NCI-H1105 treated with DMSO at 0.1 percent for 48 hours (cell line): ENCODE measurements around the gene CFAP77.
"Not testable (repeated sequence)": the region's sequence is repeated elsewhere in the genome, so short reads cannot be mapped to it uniquely, and the experiment has no call there.

Source experiments
- DNase-seq: peaks from one replicate; lab custom pipeline; 2025; lab: John Stamatoyannopoulos, UW

CFAP77 gene

GRCh38 chr9:132547976-132548730 lies 138.1 kb downstream of the CFAP77 start:
- DNase-seq: no peak

DNA sequence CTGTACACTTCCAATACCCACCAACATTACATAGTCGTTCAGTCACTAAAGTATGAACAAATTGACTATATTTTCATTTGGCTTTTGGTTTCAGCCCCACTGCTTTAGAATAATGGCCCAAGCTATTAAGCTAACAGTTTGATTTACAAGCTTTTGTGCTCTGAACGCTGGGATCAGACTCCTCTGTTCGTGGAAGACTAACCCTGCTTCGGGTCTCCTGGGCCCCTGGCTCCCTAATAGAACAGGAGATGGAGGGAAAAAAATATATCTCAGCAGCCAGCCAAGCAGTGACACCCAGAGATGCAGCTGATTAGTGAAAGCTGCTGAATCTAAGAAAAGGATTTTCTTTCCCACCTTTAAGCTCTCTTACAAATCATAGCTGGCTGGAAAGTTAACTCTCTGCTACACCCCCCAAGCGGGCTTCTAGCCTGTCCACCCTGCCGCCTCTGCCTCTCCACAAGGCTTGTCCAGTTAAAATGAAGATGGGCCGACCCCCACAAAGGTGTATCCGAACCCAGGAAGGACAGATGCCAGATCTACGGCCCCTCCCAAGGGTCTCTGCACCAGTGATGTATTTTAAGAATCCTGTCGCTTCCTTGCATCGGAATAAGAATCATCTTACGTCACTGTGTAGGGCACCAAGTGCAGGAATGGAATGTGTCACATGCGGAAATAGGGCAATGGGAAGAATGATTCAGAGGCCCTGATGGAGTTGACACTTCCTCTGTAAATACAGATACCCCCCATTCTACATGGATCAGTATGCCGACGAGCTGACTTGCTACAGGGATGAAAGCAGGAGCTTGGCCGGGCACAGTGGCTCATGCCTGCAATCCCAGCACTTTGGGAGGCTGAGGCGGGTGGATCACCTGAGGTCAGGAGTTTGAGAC lies 139.0 kb downstream of the CFAP77 start:
- DNase-seq: no peak

DNA sequence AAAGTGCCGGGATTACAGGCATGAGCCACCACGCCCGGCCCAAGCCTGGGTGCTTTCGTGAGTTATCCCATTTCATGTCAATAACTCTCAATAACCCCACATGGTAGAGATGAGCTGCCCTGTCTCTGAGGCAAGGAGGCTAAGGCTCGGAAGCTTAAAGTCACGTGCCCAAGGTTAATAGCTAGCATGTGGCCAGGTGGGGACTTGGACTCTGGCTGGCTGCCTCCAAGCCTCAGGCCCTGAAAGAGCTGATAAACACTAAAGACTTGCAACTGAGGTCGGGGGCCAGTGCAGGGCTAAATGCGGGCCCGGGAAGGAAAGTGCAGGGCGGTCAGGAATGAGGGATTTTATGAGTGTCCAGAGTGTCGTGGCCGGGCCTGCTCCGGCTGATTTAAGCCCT lies 141.5 kb downstream of the CFAP77 start:
- DNase-seq: no peak

DNA sequence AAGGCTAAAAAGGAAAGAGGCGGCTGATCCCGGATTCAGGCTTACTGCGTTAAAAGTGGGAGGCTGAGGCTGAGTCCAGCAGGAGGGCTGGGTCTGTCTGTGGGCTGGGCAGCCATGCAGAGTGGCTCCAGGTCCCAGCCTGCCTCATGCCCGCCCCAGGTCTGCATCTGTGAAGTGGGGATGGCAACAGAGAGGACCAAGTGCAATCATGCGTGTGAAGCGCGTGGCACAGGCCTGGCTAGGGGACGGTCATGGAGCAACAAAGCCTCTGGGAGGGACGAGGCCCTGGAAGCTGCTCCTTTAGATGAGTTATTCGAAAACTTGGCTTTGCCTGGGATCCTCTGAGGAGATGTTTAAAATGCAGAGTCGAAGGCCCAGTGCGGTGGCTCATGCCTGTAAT lies 142.0 kb downstream of the CFAP77 start:
- DNase-seq: no peak

DNA sequence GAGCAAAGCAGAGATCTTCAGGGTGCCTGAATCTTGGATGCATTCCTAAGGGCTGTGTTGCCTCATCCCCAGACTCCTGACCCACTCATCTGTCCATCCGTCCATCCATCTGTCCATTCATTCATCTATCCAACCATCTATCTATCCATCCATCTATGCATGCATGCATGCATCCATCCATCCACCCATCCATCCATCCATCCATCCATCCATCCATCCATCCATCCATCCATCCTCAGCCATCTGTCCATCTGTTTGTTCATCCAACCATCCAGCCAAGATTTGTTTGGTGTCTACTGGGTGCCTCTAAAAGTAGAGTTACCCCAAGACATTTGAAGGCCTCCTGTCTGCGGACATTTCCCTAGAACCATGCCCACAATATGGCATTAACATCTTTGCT lies 144.7 kb downstream of the CFAP77 start:
- no peak for DNase-seq

GRCh38 chr9:132555528-132555927 lies 145.5 kb downstream of the CFAP77 start:
- DNase-seq: no peak

DNA sequence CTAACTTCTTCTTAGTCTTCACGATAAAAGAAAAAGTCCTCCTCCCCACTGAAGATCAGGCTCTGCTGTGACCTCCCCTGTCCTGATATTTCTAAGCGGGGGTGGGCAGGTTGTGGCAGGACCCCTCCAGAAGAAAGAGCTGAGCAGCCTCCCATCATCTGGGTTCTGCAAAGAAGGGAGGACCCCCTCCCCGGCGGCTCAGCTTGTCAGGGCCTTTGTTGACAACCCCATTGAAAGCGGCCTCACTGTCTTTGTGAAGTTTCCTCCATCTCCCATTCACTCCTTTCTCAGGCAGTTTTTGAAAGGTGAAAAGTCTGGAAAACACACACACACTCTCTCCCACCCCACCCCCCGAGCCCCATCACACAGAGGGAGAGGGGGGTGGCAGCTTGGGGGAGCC lies 146.2 kb downstream of the CFAP77 start:
- no peak for DNase-seq

DNA sequence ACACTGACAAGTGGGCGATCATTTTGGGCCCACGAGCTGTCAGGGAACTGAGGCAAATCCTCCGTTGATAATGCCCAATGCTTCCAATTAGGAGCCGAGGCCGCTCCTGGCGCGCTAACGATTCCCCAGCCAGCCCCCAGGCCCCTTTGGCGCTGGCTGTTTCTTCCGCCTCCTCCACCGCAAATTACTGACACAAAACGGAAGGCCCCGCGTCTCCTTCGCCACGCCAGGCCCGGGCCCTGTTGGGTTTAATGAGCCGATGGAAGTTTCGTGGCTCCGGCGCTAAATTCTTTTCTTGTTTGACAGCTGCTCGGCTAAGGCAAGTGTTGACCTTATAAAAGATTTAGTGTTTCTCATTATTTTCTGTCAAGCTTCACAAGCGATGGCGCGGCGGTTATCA lies 146.7 kb downstream of the CFAP77 start:
- no peak for DNase-seq

DNA sequence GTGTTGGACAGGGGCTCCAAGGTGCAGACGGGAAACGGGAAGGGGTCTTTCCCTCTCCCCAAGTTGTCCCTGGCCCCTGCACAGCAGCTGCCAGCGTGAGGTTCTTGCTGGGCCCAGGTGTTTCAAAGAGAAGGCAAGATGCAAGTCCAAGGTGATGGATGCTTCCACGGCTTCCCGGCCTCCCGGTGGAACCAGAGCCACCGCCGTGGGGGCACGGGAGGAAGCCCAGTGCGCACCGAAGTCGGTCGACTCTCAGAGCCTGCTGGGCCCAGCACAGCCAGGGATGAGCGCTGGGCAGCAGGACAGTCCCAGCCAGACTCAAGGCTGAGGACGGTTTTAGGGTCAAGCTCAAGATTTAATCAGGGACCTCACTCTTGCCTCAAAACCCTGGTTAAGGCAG lies 147.1 kb downstream of the CFAP77 start:
- DNase-seq: no peak

GRCh38 chr9:132559711-132560110 lies 149.7 kb downstream of the CFAP77 start:
- no peak for DNase-seq

DNA sequence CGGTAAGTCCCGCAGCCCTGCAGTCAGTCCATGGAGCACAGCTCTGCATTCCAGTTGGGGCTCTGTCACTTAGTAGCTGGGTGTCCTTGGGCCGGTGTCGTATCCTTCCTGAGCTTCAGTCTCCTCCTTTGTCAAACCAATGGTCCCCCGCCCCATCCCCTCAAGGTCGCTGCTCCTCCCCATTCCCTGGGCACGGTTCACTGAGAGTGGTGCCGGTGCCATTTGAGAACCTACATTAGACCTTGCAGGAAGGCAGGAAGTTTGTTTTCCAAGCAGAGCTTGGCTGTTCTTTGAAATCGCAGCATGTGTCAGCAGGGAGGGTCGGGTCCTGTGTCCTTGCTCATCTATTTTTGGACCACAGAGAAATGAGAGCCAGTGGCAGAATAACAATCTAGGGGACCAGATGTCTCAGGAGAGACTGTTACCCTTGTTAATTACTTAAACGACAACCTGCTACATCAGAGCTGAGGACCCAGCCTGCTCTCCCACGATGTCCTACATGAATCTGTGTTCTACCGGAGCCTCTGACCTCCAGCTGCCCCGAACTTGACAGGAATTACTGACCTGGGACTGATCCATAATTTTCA lies 150.7 kb downstream of the CFAP77 start:
- DNase-seq: no peak

DNA sequence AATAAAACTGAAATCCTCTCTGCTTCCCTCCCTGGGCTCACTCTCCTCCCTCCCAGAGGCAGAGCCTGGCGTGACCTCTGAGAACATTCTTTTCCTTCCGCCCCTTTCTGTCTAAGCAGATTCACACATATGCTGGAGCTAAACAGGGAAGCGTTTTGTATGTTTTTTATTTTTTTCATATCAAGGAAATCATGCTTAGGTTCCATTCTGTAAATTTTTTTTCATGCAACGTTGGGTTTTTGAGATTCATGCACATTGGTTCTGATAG lies 152.2 kb downstream of the CFAP77 start:
- DNase-seq: no peak

- no peak for DNase-seq
Measured at GRCh38 chr9:132564526-132564925, 154.5 kb downstream of the CFAP77 start.

DNA sequence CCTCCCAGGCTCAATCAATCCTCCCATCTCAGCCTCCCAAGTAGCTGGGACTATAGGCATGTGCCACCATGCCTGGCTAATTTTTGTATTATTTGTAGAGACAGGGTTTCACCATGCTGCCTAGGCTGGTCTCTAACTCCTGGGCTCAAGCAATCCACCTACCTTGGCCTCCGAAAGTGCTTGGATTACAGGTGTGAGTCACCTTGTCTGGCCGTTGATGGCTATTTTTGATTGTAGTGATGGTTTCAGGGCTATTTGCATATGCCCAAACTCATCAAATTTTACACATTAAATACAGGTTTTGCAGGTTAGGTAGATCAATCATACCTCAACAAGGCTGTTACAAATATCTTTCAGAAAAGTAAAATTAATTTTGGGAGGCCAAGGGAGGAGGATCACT lies 158.8 kb downstream of the CFAP77 start:
- DNase-seq: not testable (repeated sequence)

- no peak for DNase-seq
Measured at GRCh38 chr9:132571806-132572600, 162.0 kb downstream of the CFAP77 start.

GRCh38 chr9:132572921-132573320 lies 162.9 kb downstream of the CFAP77 start:
- no peak for DNase-seq

DNA sequence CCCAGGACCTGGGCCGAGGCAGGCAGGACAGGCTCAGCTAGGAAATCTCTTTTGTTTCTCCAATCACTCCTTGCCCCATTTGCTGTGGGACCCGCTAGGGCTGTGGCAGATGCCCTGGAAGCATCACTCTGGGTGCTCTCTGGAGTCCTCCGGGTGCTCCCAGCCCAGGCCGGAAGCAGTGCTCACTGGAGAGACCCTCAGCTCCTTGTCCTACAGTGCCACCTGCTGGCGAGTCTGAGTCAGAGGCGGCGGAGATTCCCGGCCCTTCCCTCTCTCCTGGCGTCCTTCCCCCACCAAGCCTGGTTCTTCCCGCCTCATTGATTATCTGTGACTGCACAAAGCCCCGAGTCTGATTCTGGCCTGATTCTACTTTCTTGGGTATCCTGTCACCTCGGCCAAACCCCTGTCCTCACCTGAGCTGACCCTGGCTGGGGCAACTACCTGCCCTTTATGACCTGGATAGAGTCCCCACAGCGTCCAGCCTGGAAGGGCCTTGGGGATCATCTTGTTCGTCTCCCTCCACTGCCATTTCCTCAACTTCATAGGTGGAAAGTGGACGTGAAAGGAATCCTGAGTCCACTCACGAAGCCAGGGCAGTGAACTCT lies 165.1 kb downstream of the CFAP77 start:
- peak; percentile 70 for DNase-seq

GRCh38 chr9:132575811-132576210 lies 165.8 kb downstream of the CFAP77 start:
- DNase-seq: no peak

GRCh38 chr9:132577119-132577518 lies 167.1 kb downstream of the CFAP77 start:
- no peak for DNase-seq

DNA sequence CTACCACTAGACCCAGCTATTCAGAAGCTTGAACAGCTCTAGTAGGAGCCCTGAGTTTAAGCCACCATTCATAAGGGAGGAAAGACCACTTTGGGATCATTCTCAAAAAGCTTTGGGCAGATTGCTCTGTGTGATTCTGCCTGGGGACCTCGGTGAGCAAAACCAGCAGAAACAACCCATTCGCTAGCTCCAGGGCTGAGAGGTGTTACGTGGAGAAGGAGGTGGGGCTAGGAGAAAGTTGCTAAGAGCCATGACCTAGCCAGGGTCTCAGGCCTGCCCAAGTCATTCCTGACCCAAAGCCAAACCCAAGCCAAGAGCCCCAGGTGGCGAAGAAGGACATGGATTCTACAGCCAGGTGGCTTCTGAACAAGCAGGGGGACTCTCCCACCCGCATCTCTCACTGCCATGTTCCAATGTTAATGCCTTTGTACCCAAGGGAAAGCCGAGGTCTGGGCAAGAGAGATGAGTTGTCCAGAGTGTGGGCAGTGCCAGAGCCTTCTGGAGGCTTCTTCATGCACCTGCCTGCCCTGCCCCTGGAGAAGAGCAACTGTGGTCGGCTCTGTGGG lies 168.4 kb downstream of the CFAP77 start:
- no peak for DNase-seq

DNA sequence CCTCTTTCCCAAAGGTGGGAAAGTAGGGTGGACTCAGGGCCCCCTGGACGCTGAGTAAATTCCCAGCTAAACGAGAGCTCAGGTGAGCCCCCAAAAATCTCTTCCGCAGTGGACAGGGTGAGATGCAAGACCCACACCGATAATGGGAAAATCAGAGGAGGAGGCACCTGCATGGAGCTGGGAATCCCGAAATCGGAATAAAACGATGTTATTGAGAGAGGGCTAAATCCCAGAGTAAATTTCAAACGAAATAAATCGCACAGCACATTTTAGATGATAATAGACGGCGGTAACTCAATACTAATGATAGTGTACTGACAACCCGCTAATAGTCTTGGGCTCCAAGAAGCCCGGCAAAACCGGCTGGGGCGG lies 169.4 kb downstream of the CFAP77 start:
- DNase-seq: no peak
